GM21825 (cell line): ENCODE results near the gene RNU5B-1.
"Not testable (repeated sequence)": the region's sequence is repeated elsewhere in the genome, so short reads cannot be mapped to it uniquely, and the experiment has no call there.

ENCODE experiments used
- ATAC-seq: cut with Tn5 transposase; IDR thresholded peaks from one replicate; pipeline ENCODE4 v1.9.1; 2021; ENCODE audit warnings: mild to moderate bottlenecking, moderate library complexity; ENCODE audit not compliant: unreplicated experiment

The RNU5B-1 gene

GRCh38 chr15:65339920-65340319 is 35.4 kb downstream of the RNU5B-1 start:
- ATAC-seq, result no peak

DNA sequence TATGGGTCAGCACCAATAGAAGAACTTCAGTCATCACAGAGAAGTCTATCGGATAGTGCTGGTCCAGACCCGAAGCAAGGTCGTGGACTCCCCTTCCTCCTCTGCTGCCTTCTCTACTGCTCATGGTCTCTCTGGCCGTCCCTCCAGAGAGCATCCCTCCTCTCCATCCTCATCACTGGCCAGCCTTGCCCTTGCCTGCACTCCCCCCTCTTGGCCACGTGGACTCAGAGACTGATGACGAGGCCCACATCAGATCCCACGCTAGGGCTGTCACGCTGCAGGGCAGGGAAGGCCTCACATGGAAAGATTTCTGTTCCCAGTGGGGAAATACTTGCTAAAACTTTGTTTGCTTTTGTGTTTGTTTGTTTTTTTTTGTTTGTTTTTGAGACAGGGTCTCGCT is 38.0 kb downstream of the RNU5B-1 start:
- no peak for ATAC-seq

DNA sequence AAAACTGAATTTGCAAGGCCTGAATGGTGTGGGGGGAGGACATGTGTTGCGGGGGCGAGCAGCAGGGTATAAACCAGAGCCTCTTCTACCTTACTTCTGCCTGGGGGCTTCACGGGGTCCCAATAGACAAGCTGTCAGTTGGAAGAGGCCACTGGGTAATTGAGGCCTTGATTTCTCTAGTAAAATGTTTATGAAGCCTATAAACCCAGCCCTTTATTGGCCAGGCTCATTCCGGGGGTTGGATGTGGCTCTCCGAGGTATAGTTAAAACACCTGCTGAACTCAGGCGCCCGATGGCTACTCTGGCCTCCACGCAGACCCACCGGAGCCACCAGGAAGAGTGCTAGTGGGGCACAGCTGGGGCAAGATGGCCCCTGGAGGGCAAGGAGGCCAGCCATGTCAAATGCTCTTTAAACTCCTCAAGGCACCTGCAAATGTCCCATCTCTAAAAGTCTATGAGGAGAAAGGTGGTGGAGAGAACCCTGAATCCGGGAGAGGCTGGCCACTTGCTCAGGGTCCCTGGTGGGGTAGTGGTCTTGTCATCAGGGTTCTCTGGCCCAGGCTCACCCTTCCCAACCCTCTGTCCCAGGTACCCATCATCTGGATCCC is 39.0 kb downstream of the RNU5B-1 start:
- ATAC-seq, result no peak

DNA sequence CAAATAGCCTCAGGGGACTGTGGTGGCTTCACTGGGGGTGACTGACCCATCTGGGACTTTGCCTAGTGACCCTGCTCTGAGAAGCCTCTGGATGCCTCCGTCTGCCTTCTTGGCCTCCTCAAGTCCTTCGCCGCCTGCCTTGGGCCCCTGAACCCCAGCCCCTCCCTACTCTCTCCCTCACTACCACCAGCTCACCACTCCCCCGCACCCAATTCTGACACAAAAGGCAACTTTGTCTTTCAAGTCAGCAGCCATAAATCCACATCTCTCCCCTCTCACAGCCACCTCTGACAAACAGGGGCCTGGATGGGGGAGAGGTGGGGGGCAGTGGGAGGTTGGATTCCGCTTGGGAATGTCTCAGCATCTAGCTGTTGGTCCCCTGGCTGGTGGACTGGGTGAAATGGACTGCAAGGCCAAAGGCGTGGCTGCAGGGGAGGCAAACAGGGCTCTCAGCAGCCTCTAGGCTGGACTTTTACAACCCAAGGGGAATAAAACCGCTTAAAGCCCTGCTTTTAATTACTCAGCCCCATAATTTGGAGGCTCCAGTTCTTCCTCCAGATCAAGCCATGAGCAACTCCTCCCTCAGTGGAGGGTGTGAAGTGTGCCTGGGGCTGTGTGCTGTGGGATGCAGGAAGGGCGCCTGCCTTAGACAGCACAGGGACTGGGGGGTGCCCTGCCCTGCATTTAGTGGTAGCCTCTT is 39.9 kb downstream of the RNU5B-1 start:
- no peak for ATAC-seq

- no peak for ATAC-seq
These were observed 40.4 kb downstream of the RNU5B-1 start for GRCh38 chr15:65344914-65345275.

DNA sequence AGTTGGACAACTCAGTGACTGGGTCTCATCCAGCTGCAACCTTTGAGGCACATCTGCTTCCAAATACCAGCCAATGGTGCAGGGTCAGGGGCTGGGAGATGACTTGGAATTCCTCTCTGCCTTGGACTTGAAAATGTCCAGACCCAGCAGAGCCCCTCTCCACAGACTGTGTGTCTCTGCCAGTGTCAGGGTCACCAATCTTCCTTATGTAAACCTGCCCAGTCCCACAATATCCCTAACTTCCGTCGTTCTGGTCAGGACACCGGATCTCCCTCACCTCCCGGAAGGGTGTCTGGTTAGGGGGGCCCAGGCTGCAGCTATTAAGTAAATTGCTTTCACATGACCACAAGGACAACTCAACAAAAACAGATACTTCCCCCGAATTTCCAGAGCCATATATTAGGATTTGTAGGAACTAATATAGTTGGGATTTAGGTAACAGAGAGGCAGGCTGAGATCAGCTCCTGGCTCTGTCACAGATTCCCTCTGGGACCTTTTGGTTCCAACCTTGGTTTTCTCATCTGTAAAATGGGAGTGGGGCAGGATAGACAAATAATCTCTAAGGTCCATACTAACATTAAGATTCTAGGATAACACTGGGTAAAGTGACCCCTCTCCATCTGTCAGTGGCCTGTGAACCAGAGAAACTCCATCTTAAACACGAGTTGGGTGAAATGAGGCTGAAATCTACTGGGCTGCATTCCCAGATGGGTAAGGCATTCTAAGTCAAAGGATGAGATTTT is 42.5 kb downstream of the RNU5B-1 start:
- ATAC-seq, result no peak

DNA sequence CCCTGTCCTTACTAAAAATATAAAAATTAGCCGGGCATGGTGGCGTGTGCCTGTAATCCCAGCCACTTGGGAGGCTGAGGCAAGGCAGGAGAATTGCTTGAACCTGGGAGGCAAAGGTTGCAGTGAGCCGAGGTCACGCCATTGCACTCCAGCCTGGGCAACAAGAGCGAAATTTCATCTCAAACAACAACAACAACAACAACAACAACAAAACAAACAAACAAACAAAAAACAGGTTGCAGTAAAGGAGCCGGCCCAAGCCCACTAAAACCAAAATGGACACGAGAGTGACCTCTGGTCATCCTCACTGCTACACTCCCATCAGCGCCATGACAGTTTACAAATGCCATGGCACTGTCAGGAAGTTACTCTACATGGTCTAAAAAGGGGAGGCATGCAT is 43.3 kb downstream of the RNU5B-1 start:
- not testable (repeated sequence) for ATAC-seq

DNA sequence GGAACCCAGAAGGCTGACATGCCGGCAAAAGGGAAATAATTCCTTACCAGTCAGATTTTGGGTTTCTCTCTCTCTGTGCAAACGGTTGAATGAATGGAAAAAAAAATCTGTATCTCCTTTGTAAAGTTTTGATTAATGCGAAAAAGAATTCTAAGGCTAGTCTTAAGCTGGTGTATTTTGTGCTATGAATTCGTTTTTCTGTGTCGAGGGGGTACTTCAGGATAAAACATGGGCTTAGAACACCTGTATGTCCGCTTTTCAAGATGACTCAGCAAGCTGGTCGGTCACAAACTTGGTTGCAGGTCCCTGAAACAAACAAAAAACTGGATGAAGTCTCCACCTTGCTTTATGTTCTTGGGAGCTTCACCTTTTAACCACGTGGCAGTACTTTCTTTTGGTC is 44.9 kb downstream of the RNU5B-1 start:
- no peak for ATAC-seq

- not testable (repeated sequence) for ATAC-seq
These were observed 47.5 kb downstream of the RNU5B-1 start for GRCh38 chr15:65351972-65352371.
